WTC11 (cell line): Measurements from ENCODE around the gene CHRNA4.

Source experiments
- KAT7 ChIP-seq: sonication (generic); formaldehyde crosslinking; IDR thresholded peaks from 2 replicates; pipeline ENCODE4 v1.8.1; 2023; ENCODE audit warnings: missing genetic modification reagents, mild to moderate bottlenecking, borderline replicate concordance
- MAX ChIP-seq: sonication (generic); formaldehyde crosslinking; IDR thresholded peaks from 2 replicates; pipeline ENCODE4 v1.8.0; 2022; ENCODE audit warnings: mild to moderate bottlenecking, missing genetic modification reagents
- TF ChIP-seq, protein P1 (sequence below): fragments of 200-600 bp; IDR thresholded peaks from 2 replicates; pipeline ENCODE4 v1.8.0; 2022; ENCODE audit warnings: antibody characterized with exemption
- TF ChIP-seq, protein P2 (sequence below): sonication (generic); formaldehyde crosslinking; IDR thresholded peaks from 2 replicates; pipeline ENCODE4 v1.8.1; 2023; ENCODE audit warnings: mild to moderate bottlenecking, missing genetic modification reagents, moderate library complexity

GRCh38 chr20:63318391-63319163 is 42.6 kb downstream of the CHRNA4 start:
- TF ChIP-seq KAT7 (CRISPR knock-in tag) (no peak), MAX (CRISPR knock-in tag) (no peak)
- TF ChIP-seq, protein P1, sequence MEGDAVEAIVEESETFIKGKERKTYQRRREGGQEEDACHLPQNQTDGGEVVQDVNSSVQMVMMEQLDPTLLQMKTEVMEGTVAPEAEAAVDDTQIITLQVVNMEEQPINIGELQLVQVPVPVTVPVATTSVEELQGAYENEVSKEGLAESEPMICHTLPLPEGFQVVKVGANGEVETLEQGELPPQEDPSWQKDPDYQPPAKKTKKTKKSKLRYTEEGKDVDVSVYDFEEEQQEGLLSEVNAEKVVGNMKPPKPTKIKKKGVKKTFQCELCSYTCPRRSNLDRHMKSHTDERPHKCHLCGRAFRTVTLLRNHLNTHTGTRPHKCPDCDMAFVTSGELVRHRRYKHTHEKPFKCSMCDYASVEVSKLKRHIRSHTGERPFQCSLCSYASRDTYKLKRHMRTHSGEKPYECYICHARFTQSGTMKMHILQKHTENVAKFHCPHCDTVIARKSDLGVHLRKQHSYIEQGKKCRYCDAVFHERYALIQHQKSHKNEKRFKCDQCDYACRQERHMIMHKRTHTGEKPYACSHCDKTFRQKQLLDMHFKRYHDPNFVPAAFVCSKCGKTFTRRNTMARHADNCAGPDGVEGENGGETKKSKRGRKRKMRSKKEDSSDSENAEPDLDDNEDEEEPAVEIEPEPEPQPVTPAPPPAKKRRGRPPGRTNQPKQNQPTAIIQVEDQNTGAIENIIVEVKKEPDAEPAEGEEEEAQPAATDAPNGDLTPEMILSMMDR: no peak
- TF ChIP-seq, protein P2, sequence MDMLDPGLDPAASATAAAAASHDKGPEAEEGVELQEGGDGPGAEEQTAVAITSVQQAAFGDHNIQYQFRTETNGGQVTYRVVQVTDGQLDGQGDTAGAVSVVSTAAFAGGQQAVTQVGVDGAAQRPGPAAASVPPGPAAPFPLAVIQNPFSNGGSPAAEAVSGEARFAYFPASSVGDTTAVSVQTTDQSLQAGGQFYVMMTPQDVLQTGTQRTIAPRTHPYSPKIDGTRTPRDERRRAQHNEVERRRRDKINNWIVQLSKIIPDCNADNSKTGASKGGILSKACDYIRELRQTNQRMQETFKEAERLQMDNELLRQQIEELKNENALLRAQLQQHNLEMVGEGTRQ (CRISPR knock-in tag): no peak
